NCI-H1105 (cell line): Measurements from ENCODE around the gene NAIF1.
"Not testable (repeated sequence)": the region's sequence is repeated elsewhere in the genome, so short reads cannot be mapped to it uniquely, and the experiment has no call there.

Experiments
- DNase-seq: peaks from one replicate; lab custom pipeline; 2025; lab: John Stamatoyannopoulos, UW

The NAIF1 gene

DNA sequence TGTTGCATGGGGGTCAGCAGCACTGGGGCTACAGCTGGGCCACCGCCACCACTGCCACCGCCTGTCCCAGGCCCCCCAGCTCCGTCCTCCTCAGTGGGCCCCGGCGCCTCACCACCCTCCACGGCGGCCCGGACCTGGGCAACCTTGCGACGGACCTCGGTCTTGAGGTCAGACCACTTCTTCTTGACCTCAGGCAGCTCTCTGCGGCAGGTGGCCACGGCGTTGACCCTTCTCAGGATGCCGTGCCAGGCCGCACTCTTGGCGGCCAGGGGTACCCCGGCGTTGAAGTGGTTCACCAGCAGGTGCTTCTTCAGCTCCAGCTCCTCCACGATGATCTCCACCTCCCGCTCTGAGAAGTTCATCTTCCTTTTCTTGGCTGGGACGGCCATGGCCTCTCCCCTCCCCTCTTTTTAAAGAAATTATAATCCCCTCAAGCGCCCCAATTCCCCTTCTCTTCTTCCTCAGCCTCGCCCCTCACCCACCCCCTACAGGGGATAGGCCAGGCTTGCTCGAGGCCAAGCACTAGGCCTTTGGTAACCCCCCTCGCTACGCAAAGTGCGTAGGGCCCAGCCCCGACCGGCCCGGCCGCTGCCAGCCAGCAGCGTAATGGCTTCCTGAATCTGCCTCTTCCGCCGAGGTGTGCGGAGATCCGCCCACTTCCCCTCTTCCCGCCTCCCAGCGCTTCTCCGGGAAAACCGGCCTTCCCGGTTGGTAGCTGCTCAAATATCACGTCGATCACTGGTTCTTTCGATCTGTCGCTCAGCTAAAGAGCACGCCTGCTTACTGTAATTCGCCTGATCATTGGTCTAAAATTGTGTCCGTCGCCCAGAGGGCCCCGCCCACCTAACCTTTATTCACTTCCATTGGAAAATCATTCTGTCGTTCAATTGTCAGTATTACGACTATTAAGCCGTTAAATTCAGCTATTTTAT lies at the start of gene NAIF1:
Gene NAIF1 (minus strand): TSS at position 608 of the 932 bp plus-strand sequence. CDS start 219 bp downstream, at position 389.
- peak; percentile 98 for DNase-seq

GRCh38 chr9:128116104-128117083 lies 49.3 kb upstream of the NAIF1 start:
- DNase-seq, result no peak

DNA sequence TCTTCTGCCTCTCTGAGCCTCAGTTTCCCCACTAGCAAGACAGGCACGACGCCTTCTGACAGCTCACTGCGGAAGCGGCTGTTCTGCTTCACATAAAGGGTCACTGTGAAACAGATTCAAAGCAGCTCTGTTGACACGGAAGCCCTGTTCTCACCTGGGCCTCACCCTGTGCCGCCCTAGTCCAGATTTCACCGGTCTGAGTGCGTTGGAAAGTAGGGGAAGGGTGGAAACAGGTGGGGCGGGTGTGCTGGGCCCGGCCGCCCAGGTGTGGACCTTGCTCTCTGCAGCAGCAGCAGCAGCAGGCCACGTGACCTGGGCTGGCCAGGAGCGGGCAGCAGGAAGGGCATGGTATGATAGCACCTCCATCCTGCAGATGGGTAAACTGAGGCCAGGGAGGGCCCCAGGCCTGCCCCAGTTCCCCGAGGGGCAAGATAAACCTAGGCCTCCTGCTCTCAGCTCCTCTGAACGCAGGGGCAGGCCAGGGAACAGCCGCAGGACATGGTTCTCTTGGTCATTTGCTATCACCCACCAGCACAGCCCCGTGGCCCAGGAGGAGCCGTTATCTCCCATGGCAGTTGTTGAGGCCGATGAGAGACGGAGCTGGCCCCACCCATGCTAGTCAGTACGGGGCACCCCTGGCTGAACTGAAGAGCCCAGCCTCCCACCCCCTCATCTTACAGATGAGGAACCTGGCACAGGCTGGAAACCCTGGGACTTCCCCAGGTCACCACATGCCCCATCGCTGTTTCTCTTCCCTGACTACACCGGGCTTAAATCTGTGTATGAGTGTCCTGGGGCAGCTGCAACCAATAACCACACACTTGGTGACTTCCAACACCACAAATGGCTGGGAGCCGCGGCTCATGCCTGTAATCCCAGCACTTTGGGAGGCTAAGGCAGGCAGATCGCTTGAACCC lies 48.3 kb upstream of the NAIF1 start:
- DNase-seq, result no peak

- DNase-seq, result no peak
Measured at GRCh38 chr9:128114326-128115186, 47.4 kb upstream of the NAIF1 start.

- DNase-seq, result no peak
Measured at GRCh38 chr9:128113526-128114325, 46.6 kb upstream of the NAIF1 start.

DNA sequence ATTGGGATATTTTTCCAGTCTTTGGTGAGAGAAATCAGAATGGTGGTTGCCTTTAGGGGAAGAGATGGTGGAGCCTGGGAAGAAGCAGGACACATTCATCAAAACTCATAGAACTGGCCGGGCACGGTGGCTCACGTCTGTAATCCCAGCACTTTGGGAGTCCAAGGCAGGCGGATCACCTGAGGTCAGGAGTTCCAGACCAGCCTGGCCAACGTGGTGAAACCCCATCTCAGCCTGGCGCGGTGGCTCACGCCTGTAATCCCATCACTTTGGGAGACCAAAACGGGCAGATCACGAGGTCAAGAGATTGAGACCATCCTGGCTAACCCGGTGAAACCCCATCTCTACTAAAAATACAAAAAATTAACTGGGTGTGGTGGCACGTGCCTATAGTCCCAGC lies 44.6 kb upstream of the NAIF1 start:
- not testable (repeated sequence) for DNase-seq

- DNase-seq, result no peak
Measured at GRCh38 chr9:128109050-128109709, 42.1 kb upstream of the NAIF1 start.

- no peak for DNase-seq
Measured at GRCh38 chr9:128108269-128109049, 41.3 kb upstream of the NAIF1 start.

DNA sequence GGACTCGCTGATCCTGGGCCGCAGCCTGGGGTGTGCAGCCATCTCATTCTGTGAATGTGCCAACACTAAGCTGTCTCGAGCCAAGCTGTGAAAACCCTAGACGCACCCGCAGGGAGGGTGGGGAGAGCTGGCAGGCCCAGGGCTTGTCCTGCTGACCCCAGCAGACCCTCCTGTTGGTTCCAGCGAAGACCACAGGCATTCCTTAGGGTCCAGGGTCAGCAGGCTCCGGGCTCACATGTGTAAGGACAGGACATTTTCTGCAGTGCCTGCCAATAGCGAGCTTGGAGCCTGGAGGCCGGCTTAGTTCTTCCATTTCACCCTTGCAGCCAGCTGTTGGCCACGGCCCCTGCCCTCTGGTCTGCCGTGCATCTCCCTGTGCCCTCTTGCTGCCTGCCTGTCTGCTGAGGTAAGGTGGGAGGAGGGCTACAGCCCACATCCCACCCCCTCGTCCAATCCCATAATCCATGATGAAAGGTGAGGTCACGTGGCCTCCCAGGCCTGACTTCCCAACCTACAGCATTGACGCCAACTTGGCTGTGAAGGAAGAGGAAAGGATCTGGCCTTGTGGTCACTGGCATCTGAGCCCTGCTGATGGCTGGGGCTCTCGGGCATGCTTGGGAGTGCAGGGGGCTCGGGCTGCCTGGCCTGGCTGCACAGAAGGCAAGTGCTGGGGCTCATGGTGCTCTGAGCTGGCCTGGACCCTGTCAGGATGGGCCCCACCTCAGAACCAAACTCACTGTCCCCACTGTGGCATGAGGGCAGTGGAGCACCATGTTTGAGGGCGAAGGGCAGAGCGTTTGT lies 40.5 kb upstream of the NAIF1 start:
- DNase-seq, result no peak

- no peak for DNase-seq
Measured at GRCh38 chr9:128106940-128107467, 39.9 kb upstream of the NAIF1 start.

GRCh38 chr9:128106181-128106939 lies 39.2 kb upstream of the NAIF1 start:
- no peak for DNase-seq

DNA sequence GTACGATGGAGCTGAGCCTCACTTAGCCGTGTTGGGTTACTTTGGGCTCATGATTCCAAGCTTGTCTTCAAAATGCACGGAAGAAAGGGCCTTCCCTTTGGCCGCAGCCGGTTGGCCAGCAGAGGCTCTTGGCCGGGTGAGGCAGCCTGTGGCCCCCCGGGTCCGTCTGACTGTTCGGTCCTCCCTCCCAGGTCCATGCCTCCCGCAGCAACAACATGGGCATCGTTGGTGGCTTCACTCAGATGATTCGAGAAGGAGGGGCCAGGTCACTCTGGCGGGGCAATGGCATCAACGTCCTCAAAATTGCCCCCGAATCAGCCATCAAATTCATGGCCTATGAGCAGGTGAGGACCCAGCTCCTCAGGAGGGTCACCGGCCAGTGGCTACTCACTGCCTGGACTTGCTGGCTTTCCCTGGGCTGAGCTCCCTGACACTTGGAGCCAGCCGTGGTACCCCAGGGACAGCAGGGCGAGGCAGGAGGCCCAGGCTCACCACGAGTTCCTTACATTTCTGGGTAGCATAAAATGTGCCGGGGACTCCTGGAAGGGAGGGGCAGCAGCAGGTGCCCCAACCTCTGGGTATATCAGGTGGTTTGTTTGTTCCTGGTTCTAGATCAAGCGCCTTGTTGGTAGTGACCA lies 38.5 kb upstream of the NAIF1 start:
- DNase-seq, result no peak

DNA sequence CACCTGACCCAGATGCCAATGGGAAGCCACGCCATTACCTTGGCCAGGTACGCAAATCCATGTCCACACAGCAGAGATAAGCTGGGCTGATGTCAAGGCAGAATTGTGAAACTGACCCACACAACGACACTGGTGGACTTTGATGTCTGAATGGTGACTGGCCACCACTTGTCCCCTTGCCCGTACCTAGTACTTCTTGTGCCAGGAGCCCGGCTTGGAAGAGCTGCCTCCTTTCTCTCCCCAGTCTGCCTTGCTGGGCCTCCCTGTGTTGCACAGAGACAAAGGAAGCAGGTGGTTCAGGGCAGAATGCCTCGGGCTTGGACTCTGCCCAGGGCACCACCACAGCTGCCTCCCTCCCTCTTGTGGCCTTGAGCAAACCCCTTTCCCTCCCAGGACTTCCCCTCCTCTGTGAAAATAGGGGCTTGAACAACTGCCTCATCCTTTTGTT lies 37.1 kb upstream of the NAIF1 start:
- DNase-seq, result peak; percentile 21

DNA sequence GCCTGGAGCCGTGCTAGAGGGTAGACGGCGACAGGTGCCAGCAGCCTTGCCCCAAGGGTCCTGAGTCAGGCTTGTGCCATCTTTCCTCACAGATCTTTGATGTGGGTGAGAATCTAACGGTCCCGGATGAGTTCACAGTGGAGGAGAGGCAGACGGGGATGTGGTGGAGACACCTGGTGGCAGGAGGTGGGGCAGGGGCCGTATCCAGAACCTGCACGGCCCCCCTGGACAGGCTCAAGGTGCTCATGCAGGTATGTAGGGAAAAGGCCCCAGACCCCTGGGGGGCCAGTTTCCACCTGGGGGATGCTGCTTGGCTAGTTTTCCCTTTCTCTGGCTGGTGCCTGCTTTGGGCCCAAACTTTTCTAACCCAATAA lies 36.5 kb upstream of the NAIF1 start:
- DNase-seq, result no peak

- DNase-seq, result no peak
Measured at GRCh38 chr9:128102861-128103588, 35.9 kb upstream of the NAIF1 start.
